ENCODE results near the gene IGSF23.

GRCh38 chr19:44672226-44672625 is 58.9 kb downstream of the IGSF23 start:
- TF ChIP-seq POLR2A (IDR thresholded peaks at IDR 0.05) = no peak
- TF ChIP-seq CTCF (IDR thresholded peaks at IDR 0.05) = no peak
- TF ChIP-seq EP300 (IDR thresholded peaks at IDR 0.05) = no peak
- no peak for TF ChIP-seq POLR2AphosphoS5 (IDR thresholded peaks at IDR 0.05)

All from upper lobe of left lung (tissue), 4 donors.